Thyroid gland (tissue), 4 donors: ENCODE results near the gene OR4C15. TPM values are rescaled to one million over a fixed set of nuclear protein-coding genes. Genes with fewer than 3 reads are reported as not detected.

Experiments used
- DNase-seq, 2 donors: peaks; one replicate each; pipeline ENCODE4 v3.0.0-alpha.2; 2019
- H3K27ac ChIP-seq, 3 donors: fragments of 200-600 bp; sonication (generic); 1 replicate in 2 of 3; 2 replicates in 1 of 3; pipeline ENCODE4 v1.5.1; 2016 to 2019; ENCODE audit warnings: mild to moderate bottlenecking in 1 of 3, moderate library complexity in 1 of 3
- H3K27me3 ChIP-seq: fragments of 200-600 bp; sonication (generic); one replicate; pipeline ENCODE4 v1.5.1; 2019
- H3K36me3 ChIP-seq, 2 donors: fragments of 200-600 bp; sonication (generic); one replicate each; pipeline ENCODE4 v1.5.1; 2016 to 2019
- H3K4me1 ChIP-seq, 2 donors: fragments of 200-600 bp; sonication (generic); one replicate each; pipeline ENCODE4 v1.5.1; 2017 to 2019
- H3K4me3 ChIP-seq, 3 donors: fragments of 200-600 bp; sonication (generic); replicated peaks in 1 of 3; 1 replicate in 2 of 3; 2 replicates in 1 of 3; pipeline ENCODE4 v1.5.1; 2016; ENCODE audit warnings: mild to moderate bottlenecking in 1 of 3
- H3K9me3 ChIP-seq: fragments of 200-600 bp; sonication (generic); one replicate; pipeline ENCODE4 v1.5.1; 2017
- POLR2A ChIP-seq, 2 donors: fragments of 450-650 bp; IDR thresholded peaks; one replicate each; pipeline ENCODE4 v1.6.1; 2017; ENCODE audit warnings: antibody characterized with exemption in 2 of 2, mild to moderate bottlenecking in 2 of 2, moderate library complexity in 1 of 2
- WGBS, 2 donors: methylation state at CpG; one replicate each; pipeline ENCODE4 v1.1.5; 2017; 5-methylcytosine and 5-hydroxymethylcytosine counted together
- intact Hi-C: fragments of 100-400 bp; cut with DNase I; formaldehyde crosslinking; loops from one replicate; pipeline ENCODE4 v1.15.1; 2023
- total RNA-seq, 4 donors: library from RNA; depleted of rRNA; stranded (reverse); fragments of >200 nt; gene quantifications; one replicate each; pipeline ENCODE4 v1.2.3, GENCODE V29; 2016
- TF ChIP-seq, protein P1 (sequence below), 6 experiments: fragments of 200-600 bp in 3 of 6; fragments of 450-650 bp in 3 of 6; sonication (generic) in 3 of 6; IDR thresholded peaks; one replicate each; pipeline ENCODE4 v1.5.1; 2016 to 2019; ENCODE audit warnings: antibody characterized with exemption in 6 of 6, mild to moderate bottlenecking in 2 of 6, inconsistent platforms in 1 of 6, moderate library complexity in 1 of 6

The OR4C15 gene
- total RNA-seq, result not detected

DNA sequence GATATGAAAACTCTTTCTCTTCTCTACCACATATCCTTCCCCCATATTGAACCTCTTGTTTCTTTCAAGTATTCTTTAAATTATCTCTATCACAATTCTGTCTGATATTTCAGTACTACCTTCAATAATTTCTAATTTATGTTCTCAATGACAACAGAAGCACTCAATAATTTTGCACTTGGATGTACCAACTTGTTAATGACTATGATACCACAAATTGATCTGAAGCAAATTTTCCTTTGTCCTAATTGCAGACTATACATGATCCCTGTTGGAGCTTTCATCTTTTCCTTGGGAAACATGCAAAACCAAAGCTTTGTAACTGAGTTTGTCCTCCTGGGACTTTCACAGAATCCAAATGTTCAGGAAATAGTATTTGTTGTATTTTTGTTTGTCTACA lies at the start of gene OR4C15:
OR4C15 (plus strand) TSS at position 301 of the 400 bp plus-strand sequence; CDS start at position 301, 0 bp downstream.
- Histone ChIP-seq H3K4me1 (no peaks in the 10 kb centered on the region), H3K4me3 (no peak within 1 kb of the TSS), H3K27ac (no peak within 1 kb of the TSS), H3K27me3 (no peaks in the 10 kb centered on the region), H3K9me3 (no peaks in the 10 kb centered on the region), H3K36me3 (no peaks in the 10 kb centered on the region)
- intact Hi-C loops, result no loop called here
- DNase-seq, result no peak
- TF ChIP-seq, protein P1, sequence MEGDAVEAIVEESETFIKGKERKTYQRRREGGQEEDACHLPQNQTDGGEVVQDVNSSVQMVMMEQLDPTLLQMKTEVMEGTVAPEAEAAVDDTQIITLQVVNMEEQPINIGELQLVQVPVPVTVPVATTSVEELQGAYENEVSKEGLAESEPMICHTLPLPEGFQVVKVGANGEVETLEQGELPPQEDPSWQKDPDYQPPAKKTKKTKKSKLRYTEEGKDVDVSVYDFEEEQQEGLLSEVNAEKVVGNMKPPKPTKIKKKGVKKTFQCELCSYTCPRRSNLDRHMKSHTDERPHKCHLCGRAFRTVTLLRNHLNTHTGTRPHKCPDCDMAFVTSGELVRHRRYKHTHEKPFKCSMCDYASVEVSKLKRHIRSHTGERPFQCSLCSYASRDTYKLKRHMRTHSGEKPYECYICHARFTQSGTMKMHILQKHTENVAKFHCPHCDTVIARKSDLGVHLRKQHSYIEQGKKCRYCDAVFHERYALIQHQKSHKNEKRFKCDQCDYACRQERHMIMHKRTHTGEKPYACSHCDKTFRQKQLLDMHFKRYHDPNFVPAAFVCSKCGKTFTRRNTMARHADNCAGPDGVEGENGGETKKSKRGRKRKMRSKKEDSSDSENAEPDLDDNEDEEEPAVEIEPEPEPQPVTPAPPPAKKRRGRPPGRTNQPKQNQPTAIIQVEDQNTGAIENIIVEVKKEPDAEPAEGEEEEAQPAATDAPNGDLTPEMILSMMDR (IDR thresholded peaks at IDR 0.05), result no peak
- TF ChIP-seq POLR2A (IDR thresholded peaks at IDR 0.05), result no peak

DNA sequence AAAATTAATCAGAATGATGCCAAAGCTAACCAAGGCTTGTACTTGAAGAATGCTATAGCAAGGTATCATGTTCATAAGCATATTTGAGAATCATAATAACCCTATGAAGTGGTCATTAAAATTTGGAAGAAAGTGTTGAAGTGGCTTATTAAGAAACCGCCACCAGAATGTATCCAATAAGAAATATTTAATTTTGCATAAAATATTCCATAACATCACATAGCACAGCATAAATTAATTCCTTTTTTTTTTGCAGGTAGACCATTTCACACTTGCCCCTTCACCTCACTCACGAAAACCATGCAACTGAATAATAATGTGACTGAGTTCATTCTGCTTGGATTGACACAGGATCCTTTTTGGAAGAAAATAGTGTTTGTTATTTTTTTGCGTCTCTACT lies 17.6 kb downstream of the OR4C15 start, which contains the start of gene OR4C16:
OR4C16 (plus strand) TSS at position 301 of the 400 bp plus-strand sequence; CDS start at position 301, 0 bp downstream.
- DNase-seq, result no peak
- Histone ChIP-seq H3K36me3 (no peaks in the 10 kb centered on the region), H3K9me3 (no peaks in the 10 kb centered on the region), H3K27me3 (no peaks in the 10 kb centered on the region), H3K27ac (no peak within 1 kb of the TSS), H3K4me3 (no peak within 1 kb of the TSS), H3K4me1 (no peaks in the 10 kb centered on the region)
- 64 to 82% methylated on average over 3 of the region's 3 CpGs for WGBS, 2 donors
- intact Hi-C loops, result no loop called here
- TF ChIP-seq, protein P1 (IDR thresholded peaks at IDR 0.05), result no peak
- TF ChIP-seq POLR2A (IDR thresholded peaks at IDR 0.05), result no peak

DNA sequence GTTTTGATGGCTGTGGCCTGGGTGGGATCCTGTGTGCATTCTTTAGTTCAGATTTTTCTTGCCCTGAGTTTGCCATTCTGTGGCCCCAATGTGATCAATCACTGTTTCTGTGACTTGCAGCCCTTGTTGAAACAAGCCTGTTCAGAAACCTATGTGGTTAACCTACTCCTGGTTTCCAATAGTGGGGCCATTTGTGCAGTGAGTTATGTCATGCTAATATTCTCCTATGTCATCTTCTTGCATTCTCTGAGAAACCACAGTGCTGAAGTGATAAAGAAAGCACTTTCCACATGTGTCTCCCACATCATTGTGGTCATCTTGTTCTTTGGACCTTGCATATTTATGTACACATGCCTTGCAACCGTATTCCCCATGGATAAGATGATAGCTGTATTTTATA lies 18.3 kb downstream of the OR4C15 start:
- Histone ChIP-seq H3K4me3 (no peak overlapping the region), H3K4me1 (no peaks in the 10 kb centered on the region), H3K36me3 (no peaks in the 10 kb centered on the region), H3K27ac (no peak overlapping the region), H3K27me3 (no peaks in the 10 kb centered on the region), H3K9me3 (no peaks in the 10 kb centered on the region)
- TF ChIP-seq, protein P1 (IDR thresholded peaks at IDR 0.05), result no peak
- TF ChIP-seq POLR2A (IDR thresholded peaks at IDR 0.05), result no peak
- intact Hi-C loops, result no loop called here
- 24 to 37% methylated on average over 1 of the region's 1 CpG for WGBS, 2 donors
- no peak for DNase-seq

Other genes starting within 250 kb of the OR4C15 start
- gene OR4A16, start 211.3 kb upstream of the OR4C15 start, total RNA-seq, result not detected
- not detected for gene OR4A15, start 186.5 kb upstream of the OR4C15 start, total RNA-seq
- gene OR4C16, start 17.7 kb downstream of the OR4C15 start, total RNA-seq, result not detected
- not detected for gene OR4C11, start 53.2 kb downstream of the OR4C15 start, total RNA-seq
- gene OR4P4, start 80.6 kb downstream of the OR4C15 start, total RNA-seq, result not detected
- gene OR4S2, start 93.9 kb downstream of the OR4C15 start, total RNA-seq, result not detected
- gene OR4C6, start 107.7 kb downstream of the OR4C15 start, total RNA-seq, result not detected
- not detected for gene OR5D13, start 219.0 kb downstream of the OR4C15 start, total RNA-seq
- not detected for gene OR5D14, start 241.1 kb downstream of the OR4C15 start, total RNA-seq